ACHN (cell line): Measurements from ENCODE around the gene TRPM2.

Source experiments
- DNase-seq: peaks from one replicate; pipeline ENCODE4 v3.0.0-alpha.2; 2015
- in situ Hi-C: cut with HindIII; loops from 2 replicates; pipeline ENCODE4 v1.10.0; 2017; ENCODE audit warnings: low sequenced_read_pairs, low pct_ligation_motif_present, low pct_unique_long_range_greater_than_20kb

TRPM2 gene

DNA sequence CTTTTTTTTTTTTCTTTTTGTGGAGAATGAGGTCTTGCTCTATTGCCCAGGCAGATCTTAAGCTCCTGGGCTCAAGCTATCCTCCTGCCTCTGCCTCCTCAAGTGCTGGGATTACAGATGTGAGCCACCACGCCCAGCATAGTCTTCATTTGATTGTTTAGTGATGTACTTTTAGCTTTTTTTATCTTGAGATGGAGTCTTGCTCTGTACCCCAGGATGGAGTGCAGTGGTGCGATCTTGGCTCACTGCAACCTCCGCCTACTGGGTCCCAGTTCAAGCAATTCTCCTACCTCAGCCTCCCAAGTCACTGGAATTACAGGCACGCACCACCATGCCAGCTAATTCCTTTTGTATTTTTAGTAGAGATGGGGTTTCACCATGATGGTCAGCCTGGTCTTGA lies 77.9 kb downstream of the TRPM2 start:
- in situ Hi-C loops, result no loop called here
- DNase-seq, result no peak

DNA sequence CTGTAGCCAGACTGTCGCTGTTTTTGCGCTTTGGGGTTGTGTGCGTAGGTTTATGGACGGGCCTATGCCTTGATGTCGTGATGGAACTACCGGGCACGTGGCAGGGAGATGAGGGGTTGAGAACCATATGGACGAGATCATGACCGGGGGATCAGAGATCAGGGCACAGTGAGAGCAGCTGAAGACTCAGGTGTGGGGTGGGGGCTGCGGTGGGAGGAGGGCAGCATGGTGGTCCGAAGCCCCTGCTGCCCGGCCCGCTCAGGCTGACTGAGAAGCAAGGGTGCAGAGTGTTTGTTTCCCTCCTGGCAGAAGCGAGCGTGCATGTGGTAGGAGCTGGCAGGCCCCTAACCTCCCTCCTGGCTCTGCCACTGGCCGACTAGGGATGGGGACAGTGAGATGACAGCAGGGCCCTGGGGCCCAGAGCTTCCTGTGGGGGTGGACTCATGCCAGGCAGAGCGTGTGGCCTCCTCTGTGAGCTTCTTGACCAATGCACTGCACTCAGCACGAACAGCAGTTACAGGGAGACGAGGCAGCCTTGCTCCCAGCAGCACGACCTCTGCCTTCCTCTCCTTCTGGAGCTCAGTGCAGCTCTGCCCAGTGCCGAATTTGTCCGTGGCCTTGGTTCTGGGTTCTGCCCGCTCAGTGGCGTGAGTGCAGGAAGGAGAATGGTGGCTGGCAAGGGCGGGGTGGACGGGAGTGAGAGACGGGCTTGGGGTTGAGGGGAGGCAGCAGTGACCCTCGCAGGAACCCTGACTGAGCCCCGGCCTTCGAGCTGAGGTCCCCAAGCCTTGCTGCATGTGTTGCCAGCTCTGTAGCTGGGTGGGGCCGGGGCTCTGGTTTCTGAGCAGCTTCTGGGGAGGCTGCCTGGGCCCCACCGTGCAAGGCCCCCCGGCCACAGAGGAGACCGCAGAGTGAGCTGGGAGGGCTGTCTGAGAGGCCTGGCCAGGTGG lies 79.7 kb downstream of the TRPM2 start:
- in situ Hi-C loops, result no loop called here
- DNase-seq, result no peak

DNA sequence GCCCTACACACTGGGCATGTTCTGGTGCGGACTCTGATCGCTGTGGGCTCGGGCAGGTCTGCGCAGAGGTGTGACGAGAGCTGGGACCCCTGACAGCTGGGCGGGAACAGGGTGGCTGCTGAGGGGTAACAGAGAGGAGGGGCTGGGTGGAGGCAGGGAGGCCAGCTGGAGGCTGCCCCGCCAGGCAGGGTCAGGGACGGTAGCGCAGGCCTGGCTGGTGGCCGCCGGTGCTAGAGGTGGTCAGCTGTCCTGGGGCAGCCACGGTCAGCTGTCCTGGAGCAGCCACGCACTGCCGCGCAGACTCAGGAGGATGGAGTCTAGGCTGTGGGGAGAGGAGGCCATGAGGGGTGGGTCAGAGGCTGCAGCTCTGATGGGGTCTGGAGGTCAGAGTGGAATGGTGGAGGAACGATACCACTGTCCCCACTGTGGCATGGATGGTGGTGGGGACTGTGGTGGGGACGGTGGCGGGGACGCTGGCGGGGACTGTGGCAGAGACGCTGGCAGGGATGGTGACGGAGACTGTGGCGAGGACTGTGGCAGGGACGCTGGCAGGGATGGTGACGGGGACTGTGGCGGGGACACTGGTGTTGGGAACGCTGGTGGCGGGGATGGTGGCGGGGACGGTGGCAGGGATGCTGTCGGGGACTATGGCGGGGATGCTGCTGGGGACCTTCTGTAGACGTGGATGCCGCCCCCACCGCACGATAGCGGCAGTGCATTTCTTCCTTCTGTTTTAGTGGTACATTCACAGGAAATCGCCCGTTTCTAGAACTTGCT lies 80.6 kb downstream of the TRPM2 start:
- DNase-seq, result no peak
- in situ Hi-C loops, result no loop called here

DNA sequence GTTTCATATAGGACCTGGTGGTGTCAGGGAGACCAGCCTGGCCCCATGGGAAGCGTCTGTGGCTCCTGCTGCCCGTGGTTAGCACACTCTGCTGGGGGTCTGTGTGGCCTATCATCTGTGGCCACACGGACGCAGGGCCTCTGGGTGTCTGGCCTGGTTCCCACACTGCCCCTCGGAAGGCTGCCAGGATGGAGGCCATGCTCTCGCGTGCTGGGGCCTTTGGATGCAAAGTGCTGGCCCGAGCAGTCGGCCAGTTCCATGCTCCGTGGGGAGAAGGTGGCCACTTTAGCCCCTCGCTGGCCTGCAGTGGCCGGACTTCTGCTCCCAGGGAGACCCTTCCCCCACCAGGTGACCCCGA lies 81.1 kb downstream of the TRPM2 start:
- in situ Hi-C loops, result no loop called here
- no peak for DNase-seq

DNA sequence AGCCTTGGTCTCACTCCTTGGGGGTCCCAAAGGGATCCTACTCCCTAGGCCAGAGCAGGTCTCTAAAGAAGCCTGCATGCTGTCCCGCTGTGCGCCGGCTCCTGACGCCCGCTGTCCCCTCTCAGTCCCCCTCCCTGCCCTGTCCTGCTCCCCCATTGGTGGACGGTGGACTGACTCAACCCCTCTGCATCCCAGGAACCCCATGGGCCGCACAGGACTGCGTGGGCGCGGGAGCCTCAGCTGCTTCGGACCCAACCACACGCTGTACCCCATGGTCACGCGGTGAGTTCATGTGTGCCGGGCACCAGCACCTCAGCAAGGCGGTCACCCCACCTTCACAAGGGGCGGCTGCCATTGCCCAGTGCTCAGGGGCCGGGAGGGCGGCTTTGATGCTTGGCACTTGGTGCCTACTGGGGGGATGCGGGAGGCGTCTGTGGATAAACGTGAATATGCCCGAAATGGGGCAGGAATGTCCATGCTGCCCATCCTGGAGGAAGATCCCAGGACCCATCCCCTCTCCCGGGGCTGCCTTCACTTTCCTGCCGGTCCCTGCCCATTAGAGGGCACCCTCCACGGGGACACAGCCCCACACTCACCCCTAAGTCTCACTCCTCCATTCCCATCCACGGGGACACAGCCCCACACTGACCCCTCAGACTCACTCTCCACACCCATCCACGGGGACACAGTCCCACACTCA lies 81.7 kb downstream of the TRPM2 start:
- no peak for DNase-seq
- in situ Hi-C loops, result no loop called here

DNA sequence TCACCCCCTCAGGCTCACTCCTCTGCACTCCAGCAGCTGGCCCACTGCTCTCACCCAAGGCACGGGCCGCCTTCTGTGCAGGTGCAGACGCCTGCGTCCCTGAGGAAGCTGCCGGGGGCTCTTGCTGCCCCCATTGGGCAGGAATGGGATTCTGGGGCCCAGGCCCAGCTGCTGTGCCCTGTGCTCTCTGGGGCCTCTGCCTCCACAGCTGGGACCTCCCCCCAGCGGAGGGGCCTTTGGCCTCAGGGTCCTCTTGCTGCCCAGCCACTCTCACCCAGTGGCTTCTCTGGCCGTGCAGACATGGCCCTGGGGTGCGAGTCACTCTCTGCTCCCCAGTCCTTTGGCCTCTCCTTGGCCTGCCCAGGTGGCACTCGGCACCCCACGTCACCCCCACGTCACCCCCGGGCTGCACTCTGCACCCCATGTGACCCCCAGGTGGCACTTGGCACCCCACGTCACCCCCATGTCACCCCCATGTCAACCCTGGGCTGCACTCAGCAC lies 82.7 kb downstream of the TRPM2 start:
- DNase-seq, result no peak
- in situ Hi-C loops, result no loop called here

DNA sequence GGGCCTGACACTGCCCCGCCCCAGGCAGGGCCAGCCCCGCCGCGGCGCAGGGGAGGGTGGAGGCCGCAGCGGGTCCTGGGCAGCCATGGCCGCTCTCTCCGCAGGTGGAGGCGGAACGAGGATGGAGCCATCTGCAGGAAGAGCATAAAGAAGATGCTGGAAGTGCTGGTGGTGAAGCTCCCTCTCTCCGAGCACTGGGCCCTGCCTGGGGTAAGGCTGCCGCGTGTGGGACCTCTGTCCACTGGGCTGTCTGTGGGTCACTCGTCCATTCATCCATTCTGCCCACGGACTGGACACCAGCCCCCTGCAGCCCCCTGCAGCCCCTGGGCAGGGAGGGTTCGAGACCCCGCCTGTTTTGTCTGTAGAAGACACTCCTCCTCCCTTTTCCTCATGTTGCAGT lies 83.5 kb downstream of the TRPM2 start:
- in situ Hi-C loops, result no loop called here
- no peak for DNase-seq

DNA sequence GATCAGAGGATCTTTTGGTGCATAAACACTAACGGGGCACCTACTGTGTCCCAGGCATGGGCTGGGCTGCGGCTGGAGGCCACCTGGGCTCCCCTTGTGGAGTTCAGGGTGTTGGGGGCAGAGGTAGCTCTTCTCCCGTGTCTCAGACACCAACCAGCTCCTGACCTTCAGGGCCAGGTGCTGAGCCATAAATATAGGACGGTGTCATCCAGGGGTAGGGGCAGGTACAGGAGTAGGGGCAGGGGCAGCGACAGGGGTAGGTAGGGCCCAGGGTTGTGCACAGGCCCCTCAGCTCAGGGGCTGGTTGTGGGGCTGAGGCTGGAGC lies 83.9 kb downstream of the TRPM2 start:
- no peak for DNase-seq
- in situ Hi-C loops, result no loop called here

DNA sequence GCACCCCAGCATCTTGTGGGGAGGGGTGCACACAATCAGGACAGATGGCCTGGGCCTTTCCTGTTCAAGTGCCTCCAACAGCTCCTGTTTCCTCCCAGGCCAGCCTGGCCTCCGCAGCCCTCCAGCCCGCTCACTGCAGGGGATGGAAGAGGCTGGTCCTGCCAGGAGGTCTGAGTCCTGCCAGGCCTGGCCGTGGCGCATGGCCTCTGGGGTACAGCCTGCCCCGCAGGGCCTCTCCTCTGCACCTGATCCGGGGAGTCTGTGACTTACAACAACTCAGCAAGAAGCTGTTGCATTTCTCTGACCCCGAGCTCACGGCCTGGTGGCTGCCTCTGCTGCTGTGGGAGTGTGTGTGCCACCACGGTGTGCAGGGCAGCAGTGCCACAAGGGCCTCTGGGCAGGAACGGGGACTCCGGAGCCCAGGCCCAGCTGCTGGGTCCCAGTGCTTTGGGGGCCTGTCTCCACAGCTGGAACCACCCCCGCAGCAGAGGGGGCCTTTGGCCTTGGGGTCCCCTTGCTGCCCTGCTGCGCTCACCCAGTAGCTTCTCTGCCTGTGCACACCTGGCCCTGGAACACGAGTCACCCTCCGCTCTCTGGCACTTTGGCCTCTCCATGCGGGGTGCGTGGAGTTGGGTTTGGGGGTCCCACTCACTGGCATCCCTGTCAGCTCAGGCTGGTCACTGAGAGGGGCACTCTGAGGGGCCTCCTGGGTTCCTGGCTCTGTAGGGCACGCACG lies 84.4 kb downstream of the TRPM2 start:
- in situ Hi-C loops, result no loop called here
- no peak for DNase-seq

DNA sequence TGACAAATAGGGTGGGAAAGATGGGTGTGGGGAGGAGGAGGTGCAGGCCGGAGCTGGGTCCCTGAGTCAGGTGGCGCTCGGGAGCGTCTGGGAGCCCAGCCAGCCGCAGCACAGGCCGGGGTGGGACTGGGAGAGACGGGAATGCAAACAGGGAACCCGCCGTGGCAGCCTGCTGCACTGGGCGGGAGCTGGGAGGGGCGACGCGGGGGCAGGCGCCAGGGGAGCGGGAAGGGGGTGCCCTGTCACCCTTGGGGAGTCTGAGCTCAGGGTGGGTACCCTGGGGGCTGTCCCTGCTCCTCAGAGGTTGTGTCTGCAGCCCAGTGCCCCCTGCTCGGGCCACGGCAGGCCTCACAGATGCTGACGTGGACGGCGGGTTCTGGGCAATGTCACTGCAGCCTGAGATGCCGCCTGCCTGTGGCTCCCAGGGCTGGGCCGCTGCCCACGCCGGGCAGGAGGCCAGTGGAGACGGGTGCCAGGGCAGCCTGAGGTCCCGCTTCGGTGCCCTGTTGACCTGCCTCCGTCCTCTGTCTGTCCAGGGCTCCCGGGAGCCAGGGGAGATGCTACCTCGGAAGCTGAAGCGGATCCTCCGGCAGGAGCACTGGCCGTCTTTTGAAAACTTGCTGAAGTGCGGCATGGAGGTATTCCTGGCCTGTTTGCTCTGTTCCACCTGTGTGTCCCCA lies 85.2 kb downstream of the TRPM2 start:
- DNase-seq, result no peak
- in situ Hi-C loops, result no loop called here

DNA sequence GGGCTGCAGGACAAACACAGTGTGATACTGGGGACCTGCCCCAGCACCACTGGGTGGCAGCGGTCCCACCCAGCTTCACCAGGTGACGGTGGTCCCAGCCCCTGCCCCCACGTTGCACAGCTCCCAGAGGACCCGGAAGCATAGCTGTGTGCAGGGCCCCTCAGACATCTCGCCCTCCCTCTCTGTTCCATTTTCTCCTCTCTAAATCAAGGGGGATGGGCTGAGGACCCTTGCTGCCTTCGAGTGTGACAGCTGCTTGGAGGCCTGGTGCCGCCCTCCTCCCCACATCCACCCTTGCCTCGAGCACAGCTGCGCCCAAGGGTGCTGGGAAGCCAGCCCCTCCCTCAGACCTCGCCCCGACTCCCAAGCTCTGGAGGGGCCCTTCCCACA lies 85.8 kb downstream of the TRPM2 start:
- DNase-seq, result no peak
- in situ Hi-C loops, result no loop called here

DNA sequence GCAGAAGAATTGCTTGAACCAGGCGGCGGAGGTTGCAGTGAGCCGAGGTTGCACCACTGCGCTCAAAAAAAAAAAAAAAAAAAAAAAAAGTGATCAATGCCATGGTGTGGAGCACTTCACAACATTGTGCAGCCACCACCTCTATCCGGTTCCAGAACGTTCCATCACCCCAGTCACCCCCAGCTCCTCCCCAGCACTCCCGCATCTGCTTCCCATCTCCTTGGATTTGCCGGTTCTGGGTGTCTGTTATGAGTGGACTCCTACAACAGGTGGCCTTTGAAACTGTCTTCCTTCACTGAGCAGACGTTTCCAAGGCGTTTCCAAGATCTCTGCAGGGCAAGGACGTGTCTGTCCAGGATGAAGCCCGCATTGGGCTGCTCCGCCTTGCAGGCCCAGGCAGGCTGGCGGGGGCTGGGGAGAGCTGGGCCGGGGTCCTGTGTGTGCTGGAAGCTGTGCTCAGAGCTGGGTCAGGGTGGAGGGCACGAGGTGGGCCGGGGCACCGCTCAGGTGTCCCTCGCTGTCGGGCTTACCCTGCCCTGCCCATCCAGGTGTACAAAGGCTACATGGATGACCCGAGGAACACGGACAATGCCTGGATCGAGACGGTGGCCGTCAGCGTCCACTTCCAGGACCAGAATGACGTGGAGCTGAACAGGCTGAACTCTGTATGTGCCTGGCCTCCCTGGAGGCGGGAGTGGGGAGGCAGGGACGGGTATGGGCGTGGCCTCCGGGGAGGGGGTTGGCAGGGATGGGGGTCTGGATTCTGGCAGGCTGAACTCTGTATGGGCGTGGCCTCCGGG lies 87.0 kb downstream of the TRPM2 start:
- in situ Hi-C loops, result no loop called here
- DNase-seq, result no peak

DNA sequence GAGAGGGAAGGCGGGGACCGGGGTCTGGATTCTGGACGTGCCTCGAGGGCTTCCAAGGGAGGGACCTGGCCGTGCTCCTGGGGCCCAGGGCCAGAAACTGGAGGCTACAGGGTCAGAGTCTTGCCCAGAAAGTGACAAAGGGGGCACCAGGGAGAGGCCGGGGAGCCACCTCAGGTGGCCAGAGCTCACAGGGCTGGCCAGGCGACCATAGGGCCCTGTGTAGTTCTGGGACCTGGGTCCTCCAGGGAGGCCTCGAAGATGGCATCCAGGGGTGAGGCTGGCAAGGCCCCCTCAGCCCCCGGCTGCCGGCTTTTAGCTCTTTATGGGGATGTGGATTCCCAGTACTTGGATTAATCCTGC lies 87.6 kb downstream of the TRPM2 start:
- in situ Hi-C loops, result no loop called here
- no peak for DNase-seq

DNA sequence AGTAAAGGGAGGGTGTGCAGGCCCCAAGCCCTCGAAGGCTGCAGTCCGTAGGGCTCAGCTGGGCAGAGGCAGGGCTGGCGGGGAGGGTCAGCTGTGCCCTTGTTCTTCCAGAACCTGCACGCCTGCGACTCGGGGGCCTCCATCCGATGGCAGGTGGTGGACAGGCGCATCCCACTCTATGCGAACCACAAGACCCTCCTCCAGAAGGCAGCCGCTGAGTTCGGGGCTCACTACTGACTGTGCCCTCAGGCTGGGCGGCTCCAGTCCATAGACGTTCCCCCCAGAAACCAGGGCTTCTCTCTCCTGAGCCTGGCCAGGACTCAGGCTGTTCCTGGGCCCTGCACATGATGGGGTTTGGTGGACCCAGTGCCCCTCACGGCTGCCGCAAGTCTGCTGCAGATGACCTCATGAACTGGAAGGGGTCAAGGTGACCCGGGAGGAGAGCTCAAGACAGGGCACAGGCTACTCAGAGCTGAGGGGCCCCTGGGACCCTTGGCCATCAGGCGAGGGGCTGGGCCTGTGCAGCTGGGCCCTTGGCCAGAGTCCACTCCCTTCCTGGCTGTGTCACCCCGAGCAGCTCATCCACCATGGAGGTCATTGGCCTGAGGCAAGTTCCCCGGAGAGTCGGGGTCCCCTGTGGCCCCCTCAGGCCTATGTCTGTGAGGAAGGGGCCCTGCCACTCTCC lies 88.3 kb downstream of the TRPM2 start:
- in situ Hi-C loops, result no loop called here

DNA sequence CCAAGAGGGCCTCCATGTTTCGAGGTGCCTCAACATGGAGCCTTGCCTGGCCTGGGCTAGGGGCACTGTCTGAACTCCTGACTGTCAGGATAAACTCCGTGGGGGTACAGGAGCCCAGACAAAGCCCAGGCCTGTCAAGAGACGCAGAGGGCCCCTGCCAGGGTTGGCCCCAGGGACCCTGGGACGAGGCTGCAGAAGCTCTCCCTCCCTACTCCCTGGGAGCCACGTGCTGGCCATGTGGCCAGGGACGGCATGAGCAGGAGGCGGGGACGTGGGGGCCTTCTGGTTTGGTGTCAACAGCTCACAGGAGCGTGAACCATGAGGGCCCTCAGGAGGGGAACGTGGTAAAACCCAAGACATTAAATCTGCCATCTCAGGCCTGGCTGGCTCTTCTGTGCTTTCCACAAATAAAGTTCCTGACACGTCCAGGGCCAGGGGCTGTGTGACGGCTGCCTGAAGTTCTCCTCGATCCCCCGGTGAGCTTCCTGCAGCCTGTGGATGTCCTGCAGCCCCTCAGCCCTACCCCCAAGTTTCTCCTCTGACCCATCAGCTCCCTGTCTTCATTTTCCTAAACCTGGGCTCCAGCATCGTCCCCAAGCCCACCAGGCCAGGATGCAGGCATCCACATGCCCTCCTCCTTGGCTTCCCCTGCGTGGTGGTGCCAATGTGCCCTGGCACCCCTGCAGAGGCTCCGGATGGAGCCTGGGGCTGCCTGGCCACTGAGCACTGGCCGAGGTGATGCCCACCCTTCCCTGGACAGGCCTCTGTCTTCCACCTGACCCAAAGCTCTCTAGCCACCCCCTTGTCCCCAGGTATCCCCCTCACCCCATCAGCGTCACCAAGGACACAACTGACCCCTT lies 89.1 kb downstream of the TRPM2 start:
- no peak for DNase-seq
- in situ Hi-C loops, result no loop called here

More for the DNA sequence above, 88.3 kb downstream of the TRPM2 start:
- no peak for DNase-seq

DNA sequence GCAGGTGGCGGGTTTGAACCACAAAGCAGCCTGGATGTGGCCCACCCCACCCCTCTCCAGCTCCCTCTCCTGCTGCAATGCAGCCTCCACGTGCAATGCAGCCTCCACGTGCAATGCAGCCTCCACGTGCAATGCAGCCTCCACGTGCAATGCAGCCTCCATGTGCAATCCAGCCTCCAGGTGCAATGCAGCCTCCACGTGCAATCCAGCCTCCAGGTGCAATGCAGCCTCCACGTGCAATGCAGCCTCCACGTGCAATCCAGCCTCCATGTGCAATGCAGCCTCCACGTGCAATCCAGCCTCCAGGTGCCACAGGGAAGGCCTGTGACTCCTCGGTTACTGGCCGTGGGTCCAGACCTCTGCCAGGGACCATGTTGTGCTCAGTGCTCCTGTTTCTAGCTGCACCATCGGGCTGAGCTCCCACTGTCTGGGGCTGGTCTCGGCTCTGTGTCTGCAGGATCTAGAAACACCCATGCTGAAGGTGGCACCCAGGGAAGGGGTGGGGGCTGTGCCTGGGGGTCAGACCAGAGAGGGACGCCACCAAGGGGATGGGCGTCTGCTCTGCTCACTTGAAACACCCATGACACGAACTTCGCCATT lies 90.0 kb downstream of the TRPM2 start:
- no peak for DNase-seq
- in situ Hi-C loops, result no loop called here
